ENCODE results near the gene ANO9. TPM values are rescaled to one million over a fixed set of nuclear protein-coding genes. Genes with fewer than 3 reads are reported as not detected.

Gene ANO9
- total RNA-seq, 2 donors from 2014 or later: 0.11 to 0.75 TPM

DNA sequence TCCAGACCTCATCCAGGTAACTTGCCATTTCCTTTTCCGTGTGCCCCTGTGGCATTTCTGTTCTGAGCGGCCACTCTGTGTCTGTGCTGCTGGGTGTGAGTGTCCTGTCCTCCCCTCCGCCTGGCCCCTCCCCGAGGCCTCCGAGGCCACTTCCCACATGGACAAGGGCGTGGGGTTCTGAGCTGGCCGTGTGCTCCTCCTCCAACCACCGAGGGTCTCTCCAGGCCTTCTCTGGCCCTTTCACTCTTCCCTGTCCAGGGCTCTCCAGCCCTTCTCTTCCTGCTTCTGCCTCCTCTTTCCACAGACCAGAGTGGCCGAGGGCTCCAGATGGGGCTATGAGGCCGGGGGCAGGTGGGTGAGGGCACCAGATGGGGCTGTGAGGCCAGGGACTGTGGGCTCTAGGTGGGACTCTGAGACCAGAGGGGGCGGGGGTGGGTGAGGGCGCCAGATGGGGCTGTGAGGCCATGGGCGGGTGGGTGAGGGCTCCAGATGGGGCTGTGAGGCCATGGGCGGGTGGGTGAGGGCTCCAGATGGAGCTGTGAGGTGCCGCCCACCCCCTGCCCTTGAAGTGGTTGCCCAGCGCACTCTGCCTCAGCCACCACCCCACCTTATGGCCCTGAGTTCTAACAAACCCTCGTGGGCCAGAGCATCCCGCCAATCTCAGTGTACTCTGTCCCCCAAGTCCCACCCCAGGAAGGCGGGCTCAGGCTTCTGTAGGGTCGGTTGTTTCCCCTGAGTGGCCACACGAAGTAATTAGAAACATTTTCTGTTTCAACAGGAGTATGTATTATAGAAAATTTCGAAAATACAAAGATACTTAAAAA lies 32.4 kb upstream of the ANO9 start:
- TF ChIP-seq, protein P1, sequence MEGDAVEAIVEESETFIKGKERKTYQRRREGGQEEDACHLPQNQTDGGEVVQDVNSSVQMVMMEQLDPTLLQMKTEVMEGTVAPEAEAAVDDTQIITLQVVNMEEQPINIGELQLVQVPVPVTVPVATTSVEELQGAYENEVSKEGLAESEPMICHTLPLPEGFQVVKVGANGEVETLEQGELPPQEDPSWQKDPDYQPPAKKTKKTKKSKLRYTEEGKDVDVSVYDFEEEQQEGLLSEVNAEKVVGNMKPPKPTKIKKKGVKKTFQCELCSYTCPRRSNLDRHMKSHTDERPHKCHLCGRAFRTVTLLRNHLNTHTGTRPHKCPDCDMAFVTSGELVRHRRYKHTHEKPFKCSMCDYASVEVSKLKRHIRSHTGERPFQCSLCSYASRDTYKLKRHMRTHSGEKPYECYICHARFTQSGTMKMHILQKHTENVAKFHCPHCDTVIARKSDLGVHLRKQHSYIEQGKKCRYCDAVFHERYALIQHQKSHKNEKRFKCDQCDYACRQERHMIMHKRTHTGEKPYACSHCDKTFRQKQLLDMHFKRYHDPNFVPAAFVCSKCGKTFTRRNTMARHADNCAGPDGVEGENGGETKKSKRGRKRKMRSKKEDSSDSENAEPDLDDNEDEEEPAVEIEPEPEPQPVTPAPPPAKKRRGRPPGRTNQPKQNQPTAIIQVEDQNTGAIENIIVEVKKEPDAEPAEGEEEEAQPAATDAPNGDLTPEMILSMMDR (IDR thresholded peaks at IDR 0.05): no peak
- H3K4me1 ChIP-seq: peaks cover 0 to 15% of the 10 kb centered on the region in 2 donors
- no peak overlapping the region for H3K4me3 ChIP-seq
- H3K9me3 ChIP-seq: no peaks in the 10 kb centered on the region
- H3K27ac ChIP-seq: no peak overlapping the region
- H3K27me3 ChIP-seq: no peaks in the 10 kb centered on the region
- peaks cover 1% of the 10 kb centered on the region for H3K36me3 ChIP-seq
- DNase-seq (ENCODE audit: low spot score): no peak

DNA sequence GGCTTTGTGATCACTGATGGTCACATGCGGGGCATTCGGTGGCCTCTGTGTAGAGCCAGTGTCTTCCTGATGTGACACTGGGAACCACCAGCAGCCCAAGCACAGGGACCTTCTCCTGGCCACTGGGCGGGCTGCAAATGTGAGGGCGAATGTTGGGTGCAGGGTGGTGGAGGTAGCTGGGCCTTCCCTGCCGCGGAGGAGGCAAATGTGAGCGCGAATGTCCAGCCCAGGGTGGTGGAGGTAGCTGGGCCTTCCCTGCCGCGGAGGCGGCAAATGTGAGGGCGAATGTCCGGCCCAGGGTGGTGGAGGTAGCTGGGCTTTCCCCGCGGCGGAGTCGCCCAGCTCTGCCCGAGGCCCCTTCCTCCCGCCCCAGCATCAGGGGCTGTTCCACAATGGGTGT lies 31.6 kb upstream of the ANO9 start:
- Histone ChIP-seq H3K36me3 (no peaks in the 10 kb centered on the region), H3K4me3 (no peak overlapping the region), H3K9me3 (no peaks in the 10 kb centered on the region), H3K4me1 (peaks cover 0 to 18% of the 10 kb centered on the region in 2 donors), H3K27me3 (no peaks in the 10 kb centered on the region), H3K27ac (no peak overlapping the region)
- TF ChIP-seq, protein P1 (IDR thresholded peaks at IDR 0.05): no peak
- no peak for DNase-seq (ENCODE audit: low spot score)

DNA sequence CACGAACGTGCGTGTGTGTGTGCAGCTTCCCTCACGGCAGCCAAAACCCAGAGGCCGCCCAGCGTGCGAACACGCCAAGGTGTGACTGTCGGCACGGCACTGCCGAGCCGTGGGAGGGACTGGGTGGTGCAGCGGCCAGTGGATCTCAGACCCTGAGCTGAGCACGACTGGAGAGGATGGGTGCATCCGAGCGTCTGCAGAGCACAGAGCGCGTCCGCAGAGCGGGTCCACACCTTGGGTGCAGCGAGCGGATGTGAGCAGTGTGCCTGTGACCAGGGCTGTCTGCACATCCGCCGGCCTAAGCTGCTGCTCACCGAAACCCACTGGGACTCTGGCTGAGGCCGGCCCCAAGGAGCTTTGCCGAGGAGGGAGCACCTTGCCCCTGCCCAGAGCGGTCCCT lies 31.0 kb upstream of the ANO9 start:
- TF ChIP-seq, protein P1 (IDR thresholded peaks at IDR 0.05): no peak
- Histone ChIP-seq H3K4me3 (no peak overlapping the region), H3K9me3 (no peaks in the 10 kb centered on the region), H3K27ac (no peak overlapping the region), H3K27me3 (no peaks in the 10 kb centered on the region), H3K4me1 (peaks cover 0 to 20% of the 10 kb centered on the region in 2 donors), H3K36me3 (no peaks in the 10 kb centered on the region)
- no peak for DNase-seq (ENCODE audit: low spot score)

DNA sequence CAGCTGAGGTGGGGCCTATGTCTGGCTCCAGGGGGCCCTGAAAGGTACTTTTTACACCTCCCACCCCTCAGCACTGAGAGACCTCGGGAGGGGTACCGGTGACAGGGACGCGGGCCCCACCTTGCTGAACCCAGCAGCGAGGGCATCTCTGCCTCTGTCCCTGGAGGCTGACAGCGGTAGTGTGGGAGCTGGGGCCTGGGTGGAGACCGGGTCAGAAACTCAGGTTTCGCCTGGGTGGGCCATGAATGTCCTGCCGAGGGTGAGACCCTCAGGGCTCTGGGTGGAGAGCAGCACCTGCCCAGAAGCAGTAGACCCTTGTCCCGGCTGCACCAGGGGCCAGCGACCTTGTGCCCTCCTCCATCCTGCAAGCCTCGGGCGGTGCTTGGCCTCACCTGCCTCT lies 30.5 kb upstream of the ANO9 start:
- no peak for DNase-seq (ENCODE audit: low spot score)
- H3K27ac ChIP-seq: no peak overlapping the region
- no peak overlapping the region for H3K4me3 ChIP-seq
- TF ChIP-seq, protein P1 (IDR thresholded peaks at IDR 0.05): no peak
- no peaks in the 10 kb centered on the region for H3K27me3 ChIP-seq
- peaks cover 0 to 20% of the 10 kb centered on the region in 2 donors for H3K4me1 ChIP-seq
- H3K9me3 ChIP-seq: no peaks in the 10 kb centered on the region
- no peaks in the 10 kb centered on the region for H3K36me3 ChIP-seq

DNA sequence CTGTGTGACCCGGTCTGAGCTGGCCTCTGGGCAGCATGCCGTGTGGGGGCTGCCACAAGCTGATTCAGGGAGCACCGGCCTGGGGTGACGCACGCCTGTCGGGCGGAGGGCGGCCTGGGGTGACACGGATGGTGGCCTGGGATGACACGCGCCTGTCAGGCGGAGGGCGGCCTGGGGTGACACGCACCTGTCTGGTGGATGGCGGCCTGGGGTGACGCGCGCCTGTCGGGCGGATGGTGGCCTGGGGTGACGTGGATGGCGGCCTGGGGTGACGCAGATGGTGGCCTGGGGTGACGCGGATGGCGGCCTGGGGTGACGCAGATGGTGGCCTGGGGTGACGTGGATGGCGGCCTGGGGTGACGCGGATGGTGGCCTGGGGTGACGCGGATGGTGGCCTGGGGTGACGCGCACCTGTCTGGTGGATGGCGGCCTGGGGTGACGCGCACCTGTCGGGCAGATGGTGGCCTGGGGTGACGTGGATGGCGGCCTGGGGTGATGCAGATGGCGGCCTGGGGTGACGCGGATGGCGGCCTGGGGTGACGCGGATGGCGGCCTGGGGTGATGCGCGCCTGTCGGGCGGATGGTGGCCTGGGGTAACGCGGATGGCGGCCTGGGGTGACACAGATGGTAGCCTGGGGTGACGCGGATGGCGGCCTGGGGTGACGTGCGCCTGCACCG lies 29.8 kb upstream of the ANO9 start:
- Histone ChIP-seq H3K4me3 (no peak overlapping the region), H3K9me3 (no peaks in the 10 kb centered on the region), H3K27me3 (no peaks in the 10 kb centered on the region), H3K4me1 (peaks cover 0 to 20% of the 10 kb centered on the region in 2 donors), H3K36me3 (no peaks in the 10 kb centered on the region), H3K27ac (no peak overlapping the region)
- DNase-seq (ENCODE audit: low spot score): no peak
- TF ChIP-seq, protein P1 (IDR thresholded peaks at IDR 0.05): no peak

Data from right atrium auricular region (tissue), 2 donors.